ENCODE measurements around the gene CSTF2T.
A peak's percentile ranks its signal among the peaks of the same experiment; 100 is the strongest.

Gene CSTF2T, protein sequence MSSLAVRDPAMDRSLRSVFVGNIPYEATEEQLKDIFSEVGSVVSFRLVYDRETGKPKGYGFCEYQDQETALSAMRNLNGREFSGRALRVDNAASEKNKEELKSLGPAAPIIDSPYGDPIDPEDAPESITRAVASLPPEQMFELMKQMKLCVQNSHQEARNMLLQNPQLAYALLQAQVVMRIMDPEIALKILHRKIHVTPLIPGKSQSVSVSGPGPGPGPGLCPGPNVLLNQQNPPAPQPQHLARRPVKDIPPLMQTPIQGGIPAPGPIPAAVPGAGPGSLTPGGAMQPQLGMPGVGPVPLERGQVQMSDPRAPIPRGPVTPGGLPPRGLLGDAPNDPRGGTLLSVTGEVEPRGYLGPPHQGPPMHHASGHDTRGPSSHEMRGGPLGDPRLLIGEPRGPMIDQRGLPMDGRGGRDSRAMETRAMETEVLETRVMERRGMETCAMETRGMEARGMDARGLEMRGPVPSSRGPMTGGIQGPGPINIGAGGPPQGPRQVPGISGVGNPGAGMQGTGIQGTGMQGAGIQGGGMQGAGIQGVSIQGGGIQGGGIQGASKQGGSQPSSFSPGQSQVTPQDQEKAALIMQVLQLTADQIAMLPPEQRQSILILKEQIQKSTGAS

DNA sequence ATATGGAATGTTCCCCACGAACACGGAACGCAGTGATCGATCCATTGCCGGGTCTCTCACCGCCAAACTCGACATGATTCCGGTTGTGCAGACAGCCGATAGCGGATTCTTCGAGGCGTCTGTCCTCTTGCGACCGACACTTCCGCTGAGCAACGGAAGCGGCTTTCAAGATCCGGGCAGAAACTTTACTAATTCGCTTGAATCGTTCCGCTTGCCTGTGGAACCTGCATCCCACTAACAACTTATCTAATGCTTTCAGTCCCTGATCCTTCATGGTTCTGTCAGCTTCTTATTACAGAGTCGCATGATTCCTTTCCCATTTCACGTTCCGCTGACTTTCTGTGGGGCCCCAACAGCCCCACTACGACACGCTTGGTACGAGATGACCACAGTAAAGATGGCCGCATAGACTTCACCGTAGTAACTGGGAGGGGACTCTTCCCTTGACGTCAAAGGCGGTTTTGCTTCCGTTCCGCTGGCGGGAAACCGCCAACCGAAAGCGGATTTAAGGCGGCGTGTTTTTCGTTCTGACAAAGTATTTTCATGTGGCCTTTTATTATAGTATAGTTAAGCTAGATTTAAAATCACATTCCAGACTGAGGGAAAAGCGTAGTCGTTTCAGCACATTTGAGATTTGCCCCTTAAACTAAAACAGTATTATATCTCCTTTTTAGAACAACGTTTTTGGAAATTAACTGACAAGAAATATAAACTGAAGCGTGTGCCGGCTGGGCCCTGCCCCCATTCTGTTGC lies at the start of gene CSTF2T:
TSS of gene CSTF2T (minus strand) at position 121 of the 753 bp plus-strand sequence. CDS start at position 75, 46 bp downstream.
- peak; percentile 93 for DNase-seq

DNA sequence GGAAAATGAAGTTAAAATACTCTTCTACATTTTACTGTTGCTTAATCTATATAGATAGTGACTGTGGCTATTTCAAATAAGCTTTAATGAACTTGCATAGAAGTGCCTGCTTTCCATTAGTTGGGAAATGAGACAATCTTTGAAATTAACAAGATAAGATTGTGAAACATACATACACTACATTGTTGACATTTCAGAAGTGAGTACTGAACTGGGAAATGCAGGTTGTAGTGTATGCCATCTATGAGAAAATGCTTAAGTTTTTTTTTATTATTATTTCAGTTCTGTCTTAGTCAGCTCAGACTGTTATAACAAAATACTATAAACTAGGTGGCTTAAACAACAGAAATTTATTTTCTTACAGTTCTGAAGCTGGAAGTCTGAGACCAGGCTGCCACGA lies 49.6 kb upstream of the CSTF2T start:
- DNase-seq = no peak

DNA sequence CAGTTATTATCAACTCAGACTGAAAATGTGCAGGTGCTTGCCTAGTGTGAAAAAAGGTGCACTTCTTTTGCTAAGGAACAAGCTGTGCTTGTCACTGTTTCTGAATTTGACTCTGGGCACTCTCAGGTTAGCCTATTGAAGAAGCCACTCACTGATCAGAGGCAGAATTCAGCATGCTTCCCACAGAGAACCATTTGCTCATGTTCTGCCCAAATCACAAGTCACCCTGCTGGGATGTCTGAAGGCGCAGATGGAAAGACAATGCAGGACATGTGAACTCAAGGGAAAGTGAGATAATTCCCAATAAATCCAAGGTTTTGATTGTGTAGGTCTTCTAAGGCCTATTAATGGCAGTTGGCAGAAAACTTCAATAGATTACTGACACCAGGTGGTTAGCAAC lies 47.8 kb upstream of the CSTF2T start:
- no peak for DNase-seq

DNA sequence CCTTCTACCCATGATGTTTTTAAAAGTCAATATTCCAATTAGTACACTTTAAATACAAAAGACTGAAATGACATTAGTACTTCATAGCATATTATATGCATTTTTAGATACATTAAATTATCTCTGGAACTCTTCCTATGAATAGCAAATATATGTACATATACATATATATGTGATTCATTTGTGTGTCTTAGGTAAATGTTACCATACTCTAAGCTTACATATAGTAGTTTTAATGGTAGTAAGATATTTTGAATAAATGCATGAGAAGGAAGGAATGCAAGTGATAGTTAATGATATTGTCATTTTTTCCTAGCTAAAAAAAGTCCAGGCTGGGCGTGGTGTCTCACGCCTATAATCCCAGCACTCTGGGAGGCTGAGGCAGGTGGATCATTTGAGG lies 46.0 kb upstream of the CSTF2T start:
- no peak for DNase-seq

DNA sequence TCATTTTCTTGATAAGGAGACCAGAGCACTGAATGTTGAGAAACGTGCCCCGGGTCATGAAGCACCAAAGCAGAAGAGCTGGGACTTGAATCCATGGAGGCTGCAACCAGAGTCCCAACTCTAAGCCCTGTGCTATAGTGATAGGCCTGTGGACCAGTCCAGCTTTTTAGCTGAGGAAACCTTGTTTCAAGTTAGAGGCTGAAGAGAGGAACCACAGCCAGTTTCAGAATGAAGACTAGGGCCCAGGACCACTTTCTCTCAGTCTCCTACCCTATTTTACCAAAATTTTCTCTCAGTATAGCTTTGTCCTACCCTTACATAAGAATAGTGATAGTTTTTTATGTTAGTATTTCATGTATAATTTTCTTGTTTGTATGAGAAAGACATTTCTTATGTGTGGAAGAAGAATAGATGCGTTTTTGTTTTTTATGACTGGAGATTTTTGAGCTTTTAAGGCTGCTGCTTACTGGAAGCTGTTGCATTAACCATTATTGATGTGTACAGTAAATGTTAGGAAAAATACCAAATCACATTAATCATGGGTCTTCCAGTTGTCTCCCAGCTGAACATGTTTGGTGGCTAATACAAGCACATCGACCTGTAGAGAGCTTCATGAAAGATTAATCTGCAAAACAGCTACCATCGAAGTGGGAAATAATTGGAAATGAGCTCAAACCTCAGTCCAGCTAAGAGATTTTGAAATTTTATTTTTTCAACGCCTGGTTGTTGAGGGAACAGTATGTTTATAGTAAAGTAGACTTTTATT lies 45.0 kb upstream of the CSTF2T start:
- DNase-seq = no peak

DNA sequence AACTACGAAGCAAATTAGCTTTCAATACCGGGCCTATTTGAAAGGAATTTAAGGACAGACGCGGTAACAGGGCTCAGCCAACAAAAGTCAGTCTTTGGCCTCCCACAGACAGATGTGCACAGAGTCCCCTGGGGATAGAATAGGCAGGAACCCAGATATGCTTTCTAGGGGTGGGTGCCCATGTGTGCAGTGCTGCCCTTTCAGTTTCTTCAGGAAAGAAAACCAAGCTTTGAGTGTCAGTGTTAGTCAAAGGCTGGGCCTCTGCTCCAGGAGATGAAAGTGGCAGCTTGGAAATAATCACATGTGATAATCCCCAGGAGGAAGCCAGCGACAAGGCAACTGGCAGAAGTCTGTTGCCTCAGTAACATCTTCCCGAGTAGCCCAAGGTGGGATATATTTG lies 43.8 kb upstream of the CSTF2T start:
- DNase-seq = no peak

DNA sequence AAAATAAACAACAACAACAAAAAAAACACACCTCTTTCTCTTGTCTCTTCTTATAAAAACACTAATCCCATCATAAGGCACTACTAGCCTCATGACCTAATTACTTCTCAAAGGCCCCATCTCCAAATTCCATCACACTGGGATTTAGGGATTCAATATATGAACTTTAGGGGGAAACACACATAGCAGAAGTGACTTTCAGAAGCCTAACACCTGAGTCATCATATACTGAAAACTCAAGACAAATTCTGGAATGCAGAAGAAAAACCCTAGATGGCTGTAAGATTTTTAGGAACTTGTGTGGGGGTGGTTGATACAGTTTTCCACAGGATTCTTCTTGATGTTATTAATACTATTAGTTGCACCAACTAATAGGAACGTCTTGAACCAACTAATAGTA lies 33.7 kb upstream of the CSTF2T start:
- DNase-seq = no peak

DNA sequence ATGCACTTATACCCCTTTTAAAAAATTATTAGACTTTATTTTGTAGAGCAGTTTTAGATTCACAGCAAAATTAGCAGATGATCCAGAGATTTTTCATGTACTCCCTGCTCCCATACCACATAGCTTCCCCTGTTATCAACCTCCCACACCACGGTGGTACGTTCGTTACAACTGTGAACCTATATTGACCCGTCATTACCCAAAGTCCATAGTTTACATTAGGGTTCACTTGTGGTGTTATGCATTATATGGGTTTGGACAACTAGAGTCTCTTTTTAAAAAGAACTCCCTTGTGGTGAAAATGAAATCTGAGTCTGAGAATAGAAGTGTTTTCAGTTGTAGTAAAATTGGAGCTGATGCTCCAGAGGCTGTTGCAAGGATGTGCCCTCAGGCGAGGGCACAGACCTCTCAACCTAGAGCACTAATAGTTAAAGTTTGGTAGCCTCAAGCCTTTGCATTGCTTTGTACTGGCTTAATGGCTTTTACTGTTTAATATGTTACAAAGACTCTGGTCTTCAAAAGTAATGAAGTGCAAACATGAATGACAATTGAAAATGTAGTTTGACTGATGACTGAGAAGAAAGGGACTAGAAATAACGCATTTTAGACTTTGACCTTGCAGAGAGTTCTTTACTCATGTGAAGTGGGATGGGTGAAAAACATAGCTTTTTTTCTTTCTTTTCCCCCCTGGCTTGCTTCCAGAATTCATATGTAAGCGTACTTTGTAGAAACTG lies 30.6 kb upstream of the CSTF2T start:
- no peak for DNase-seq

DNA sequence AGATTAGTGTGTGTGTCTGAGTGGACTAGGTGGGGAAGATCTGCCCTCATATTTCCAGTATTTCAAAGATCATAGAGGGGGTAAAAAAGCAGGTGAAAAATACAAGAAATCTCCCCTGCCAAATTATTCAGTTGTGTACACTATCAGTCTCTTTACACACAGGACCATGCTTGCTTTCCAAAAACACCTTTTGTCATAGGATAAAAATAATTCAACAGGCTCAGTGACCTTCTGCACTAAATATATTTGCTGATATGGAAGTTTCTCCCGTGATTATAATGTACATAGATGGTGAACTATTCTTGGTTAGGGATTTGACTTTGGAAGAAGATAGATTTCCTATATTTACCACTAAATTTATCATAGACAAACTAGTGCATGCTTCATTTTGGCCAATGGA lies 24.6 kb upstream of the CSTF2T start:
- DNase-seq = no peak

DNA sequence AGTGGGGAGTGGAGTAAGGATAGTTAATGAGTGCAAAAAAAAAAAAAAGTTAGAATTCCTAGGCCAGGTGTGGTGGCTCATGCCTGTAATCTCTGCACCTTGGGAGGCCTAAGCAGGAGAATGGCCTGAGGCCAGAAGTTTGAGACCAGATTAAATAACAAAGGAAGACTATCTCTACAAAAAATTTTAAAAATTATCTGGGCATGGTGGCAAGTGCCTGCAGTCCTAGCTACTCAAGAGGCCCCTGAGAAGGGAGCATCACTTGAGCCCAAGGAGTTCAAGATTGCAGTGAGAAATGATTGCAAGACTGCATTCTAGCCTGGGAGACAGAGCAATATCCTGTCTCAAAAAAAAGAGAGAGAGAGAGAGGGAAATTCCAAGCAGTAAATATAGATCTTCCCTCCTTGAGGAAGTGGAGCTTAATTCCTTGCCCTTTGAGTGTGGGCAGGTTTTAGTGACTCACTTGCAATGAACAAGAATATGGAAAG lies 19.5 kb upstream of the CSTF2T start:
- DNase-seq = no peak

DNA sequence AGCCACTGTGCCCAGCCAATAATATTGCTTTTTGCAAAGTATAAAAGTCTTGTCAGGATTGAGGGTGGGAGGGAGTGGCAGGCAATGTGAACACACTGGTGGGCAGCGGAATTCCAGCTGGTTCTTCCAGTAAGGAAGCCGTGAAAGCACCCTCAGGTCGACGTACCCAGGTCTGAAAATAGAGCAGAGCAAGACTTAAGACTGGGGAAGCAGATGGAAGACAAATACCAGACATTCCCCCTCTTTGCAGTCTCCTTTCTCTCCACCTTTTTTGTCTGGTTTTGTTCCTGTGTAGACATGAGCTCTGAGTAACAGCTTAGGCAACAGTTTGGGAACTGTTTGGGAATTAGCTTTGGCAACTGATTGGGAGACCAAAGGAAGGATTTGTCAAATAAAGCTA lies 17.6 kb upstream of the CSTF2T start:
- DNase-seq = no peak

DNA sequence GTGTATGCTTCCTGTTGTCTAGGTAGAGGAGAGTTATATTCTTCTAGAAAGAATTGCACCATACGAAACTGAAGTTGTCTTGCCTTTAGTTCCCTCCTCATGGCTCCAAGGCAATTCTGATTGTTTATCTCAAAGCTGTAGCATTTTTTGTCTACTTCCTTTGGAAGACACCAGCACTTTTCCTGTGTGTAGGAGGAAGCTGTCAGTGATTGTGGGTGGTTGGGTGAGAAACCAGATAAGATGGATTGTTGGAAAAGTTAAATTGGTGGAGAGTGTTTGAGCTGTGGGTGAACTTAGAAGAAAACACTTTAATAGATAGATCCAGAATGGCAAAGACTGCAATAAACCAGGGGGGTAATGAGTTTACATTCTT lies 12.1 kb upstream of the CSTF2T start:
- no peak for DNase-seq

DNA sequence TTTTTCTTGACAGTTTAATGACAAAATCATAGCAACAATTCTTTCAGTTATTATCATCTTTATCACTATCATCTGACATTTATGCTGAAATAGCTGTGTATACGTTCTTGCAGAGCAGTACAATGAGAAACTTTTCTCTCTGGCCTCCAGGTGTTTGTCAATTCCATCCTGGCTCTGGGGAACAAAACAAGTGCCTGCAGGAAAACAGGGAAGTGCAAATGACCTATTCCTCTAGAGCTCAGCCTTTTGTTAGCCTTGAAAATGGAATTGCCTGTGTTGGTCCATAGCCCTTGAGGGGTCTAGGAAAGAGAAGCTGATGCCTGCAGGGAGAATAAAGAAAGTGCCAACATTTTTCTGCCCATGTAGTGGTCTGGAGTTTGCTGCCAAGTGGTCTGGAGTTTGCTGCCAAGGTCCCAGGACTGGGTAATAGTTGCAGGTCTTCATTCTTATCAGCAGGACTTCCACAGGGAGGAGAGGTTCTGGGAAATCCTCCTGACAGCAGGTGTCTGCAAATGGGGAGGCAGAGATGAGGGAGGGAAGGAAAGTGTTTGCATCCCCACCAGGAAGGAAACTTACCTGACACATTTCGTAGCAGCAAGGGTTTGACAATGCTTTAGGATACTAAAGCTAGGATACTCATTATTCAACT lies 10.1 kb upstream of the CSTF2T start:
- DNase-seq = no peak

DNA sequence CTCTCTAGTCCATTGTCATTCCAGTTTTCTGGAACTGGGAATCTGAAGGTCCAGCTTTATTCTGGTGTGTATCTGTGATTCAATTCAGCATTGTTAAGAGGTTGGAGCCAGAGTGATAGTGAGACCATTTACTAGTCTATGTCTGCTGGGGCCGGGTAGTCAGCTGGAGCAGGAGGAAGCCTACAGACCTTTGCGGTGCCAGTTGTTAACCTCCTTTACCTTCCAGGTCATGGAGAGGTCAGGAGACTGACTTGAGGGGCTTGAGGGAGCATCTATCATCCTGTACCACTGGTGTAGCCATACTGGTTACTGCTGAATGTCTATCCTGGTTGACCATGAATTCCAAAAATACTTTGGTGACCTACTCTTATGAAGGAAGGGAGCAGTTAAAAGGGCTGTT lies 9.2 kb upstream of the CSTF2T start:
- no peak for DNase-seq

DNA sequence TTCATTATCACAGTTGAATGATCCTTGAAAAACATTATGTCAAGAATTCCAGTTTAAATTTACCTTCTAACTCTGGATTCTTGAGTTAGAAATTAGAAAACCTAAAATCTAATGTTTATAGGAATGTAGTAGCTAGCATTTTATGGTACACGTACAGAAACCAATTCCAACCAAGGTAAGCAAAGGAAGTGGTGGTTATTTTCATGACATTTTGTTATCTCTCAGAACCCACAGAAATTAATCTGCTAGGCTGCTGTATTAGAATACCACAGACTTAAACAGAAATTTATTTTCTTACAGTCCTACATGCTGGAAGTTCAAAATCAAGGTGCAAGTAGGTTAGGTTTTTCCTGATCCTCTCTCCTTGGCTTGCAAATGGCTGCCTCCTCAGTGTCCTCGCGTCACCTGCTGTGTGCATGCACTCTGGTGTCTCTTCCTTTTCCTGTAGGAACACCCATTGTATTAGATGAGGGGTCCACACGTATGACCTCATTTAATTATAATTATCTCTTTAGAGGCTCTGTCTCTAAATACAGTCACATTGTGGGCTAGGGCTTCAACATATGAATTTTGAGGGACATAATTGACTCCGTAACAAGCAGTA lies 8.5 kb upstream of the CSTF2T start:
- no peak for DNase-seq

DNA sequence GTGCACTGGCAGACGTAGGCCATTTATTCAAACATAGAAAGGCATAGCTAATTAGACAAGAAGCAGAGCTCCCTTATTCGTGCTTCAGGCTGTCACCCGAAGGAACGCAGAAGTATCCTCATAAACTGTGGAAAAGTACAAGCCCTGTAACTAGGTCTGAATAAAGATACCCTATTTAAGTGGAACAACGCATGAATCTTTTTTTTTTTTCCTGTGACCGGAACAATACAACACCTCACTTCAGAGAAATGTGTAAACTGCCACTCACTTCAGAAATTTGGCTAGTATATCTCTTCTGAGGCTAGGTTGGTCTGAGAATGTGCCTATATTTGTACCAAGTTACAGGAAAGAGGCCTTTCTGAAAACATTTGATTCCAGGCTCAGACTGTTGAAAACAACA lies 8.0 kb upstream of the CSTF2T start:
- DNase-seq = no peak

DNA sequence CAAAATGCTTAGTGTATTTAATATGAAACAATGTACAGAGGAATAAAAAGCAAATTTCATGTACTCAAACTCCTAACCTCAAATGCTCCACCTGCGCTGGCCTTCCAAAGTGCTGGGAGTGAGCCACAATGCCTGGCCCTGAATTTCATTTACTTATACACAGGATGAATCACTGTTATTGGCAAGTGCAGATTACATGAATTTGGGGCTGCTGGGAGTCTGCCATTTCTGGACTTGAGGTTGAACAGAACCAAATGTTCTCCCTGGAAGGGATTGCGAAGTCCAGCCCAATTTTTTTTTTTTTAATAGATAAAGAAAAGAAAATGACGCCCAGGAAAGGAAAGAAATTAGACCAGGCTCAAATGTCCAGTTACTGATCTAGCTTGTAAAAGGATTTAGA lies 6.8 kb upstream of the CSTF2T start:
- no peak for DNase-seq

DNA sequence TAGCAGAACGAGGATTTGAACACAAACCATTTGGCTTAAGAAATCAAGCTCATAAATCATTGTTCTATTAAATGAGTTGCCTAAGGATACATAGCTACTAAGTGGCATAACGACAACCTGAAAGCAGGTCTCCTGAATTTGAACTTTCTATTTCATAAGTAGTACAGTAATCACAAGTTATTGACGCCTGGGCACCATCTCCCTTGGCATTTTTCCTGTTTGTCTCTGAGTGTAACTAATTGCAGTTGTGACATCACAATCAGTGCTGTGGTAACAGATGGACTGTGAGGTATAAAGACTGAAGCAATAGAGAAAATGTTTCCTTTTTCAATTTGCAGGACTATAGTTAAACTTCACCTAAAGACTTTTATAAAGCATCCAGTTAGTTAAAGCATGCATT lies 6.4 kb upstream of the CSTF2T start:
- DNase-seq = no peak

DNA sequence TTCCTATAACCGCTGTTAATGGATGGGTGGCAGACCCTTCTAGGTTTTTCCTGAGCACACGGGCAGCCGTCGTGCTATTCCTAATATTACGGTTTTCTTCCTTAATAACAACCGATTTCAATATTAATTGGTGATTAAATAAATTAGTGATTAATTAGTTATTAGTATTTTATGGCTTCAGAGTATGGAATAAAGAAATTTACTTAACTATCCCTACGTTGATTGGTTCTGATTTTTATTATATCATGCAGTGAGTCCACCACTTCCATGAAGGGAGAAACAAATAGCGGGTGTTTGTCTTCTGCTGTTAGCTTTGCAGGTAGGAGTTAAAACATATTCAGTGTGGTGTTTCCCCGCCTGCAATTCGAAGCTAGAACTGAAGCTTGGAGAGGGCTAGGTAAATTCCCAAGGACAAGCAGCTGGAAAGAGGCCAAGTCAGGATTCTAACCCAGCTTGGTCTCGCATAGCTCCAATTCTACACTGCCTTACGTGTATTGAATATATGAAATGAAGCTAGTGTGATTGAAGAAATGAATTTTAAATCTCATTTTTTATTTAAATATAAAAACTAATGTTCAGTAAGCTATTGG lies 928 bp upstream of the CSTF2T start:
- DNase-seq = peak; percentile 27

DNA sequence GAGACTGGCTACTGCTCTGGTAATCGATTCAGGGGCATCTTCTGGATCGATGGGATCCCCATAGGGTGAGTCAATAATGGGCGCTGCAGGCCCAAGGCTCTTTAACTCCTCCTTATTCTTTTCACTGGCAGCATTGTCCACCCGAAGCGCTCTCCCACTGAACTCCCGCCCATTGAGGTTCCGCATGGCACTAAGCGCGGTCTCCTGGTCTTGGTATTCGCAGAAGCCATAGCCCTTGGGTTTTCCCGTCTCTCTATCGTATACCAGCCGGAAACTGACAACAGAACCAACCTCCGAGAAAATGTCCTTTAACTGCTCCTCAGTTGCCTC lies 285 bp downstream of the CSTF2T start:
- no peak for DNase-seq

DNA sequence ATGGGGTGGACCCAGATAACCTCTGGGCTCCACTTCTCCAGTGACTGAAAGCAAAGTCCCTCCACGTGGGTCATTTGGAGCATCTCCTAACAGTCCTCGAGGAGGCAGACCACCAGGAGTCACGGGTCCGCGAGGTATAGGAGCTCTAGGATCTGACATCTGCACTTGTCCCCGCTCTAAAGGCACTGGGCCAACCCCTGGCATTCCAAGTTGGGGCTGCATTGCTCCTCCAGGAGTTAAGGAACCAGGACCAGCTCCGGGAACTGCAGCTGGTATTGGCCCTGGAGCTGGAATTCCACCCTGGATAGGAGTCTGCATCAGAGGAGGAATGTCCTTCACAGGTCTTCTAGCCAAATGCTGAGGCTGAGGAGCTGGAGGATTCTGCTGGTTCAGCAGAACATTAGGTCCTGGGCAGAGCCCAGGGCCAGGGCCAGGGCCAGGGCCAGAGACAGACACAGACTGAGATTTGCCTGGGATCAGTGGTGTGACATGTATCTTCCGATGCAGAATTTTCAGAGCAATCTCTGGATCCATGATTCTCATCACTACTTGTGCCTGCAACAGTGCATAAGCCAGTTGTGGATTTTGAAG lies 827 bp downstream of the CSTF2T start:
- DNase-seq = no peak

Measured in stimulated activated CD4-positive, alpha-beta T cell treated with anti-CD3 and anti-CD28 coated beads, Interleukin-4, amount 100 ng/mL, for 24 hours (primary cell).